NB4 (cell line): ENCODE results near the gene LRRC4C.

Experiments
- DNase-seq: peaks from one replicate; pipeline ENCODE4 v3.0.0; 2010; ENCODE audit warnings: low read depth
- H3K4me3 ChIP-seq: one replicate; pipeline ENCODE4 v1.5.1; 2011; ENCODE audit warnings: mild to moderate bottlenecking, low read depth, low read length, moderate library complexity
- CTCF ChIP-seq: IDR thresholded peaks from one replicate; pipeline ENCODE4 v1.5.1; 2012; ENCODE audit warnings: low read depth, low read length
- MYC ChIP-seq: IDR thresholded peaks from 2 replicates; pipeline ENCODE4 v1.6.1; 2011; ENCODE audit warnings: low read depth, low read length
- POLR2A ChIP-seq: IDR thresholded peaks from 2 replicates; pipeline ENCODE4 v1.6.1; 2011; ENCODE audit warnings: mild to moderate bottlenecking; ENCODE audit not compliant: insufficient read length; ENCODE audit errors: extremely low read depth
- TF ChIP-seq, protein P1 (sequence below): IDR thresholded peaks from 2 replicates; pipeline ENCODE4 v1.6.1; 2011; ENCODE audit warnings: low read depth, low read length

Gene LRRC4C

GRCh38 chr11:41446566-41446965 is 12.9 kb downstream of the LRRC4C start:
- TF ChIP-seq, protein P1, sequence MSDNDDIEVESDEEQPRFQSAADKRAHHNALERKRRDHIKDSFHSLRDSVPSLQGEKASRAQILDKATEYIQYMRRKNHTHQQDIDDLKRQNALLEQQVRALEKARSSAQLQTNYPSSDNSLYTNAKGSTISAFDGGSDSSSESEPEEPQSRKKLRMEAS: no peak
- no peak for TF ChIP-seq POLR2A
- no peak for TF ChIP-seq CTCF
- no peak for TF ChIP-seq MYC
- DNase-seq: no peak
- H3K4me3 ChIP-seq: no peak overlapping the region

DNA sequence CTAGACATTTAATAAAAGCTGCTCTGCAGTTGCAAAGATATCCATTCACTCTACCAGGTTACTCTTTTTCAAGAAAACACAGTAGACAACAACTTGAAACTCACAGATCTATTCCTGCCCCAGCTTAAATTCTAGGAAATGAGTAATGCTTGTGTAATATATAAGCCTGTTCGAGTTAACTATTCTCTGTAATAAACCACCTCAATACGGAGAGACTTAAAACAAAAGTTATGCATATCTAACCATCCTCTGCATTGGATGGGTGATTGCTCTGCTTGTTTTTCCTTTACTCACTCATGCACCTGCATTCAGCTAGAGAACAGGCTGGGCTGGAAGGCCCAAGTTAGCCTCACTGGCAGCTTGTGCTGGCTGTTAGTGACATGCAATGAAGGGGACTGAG is 13.3 kb downstream of the LRRC4C start:
- no peak for DNase-seq
- H3K4me3 ChIP-seq: no peak overlapping the region
- TF ChIP-seq MYC (no peak), POLR2A (no peak), CTCF (no peak)
- TF ChIP-seq, protein P1: no peak

GRCh38 chr11:41437006-41437490 is 22.4 kb downstream of the LRRC4C start:
- TF ChIP-seq, protein P1: no peak
- TF ChIP-seq CTCF (no peak), MYC (no peak), POLR2A (no peak)
- DNase-seq: no peak
- H3K4me3 ChIP-seq: no peak overlapping the region

GRCh38 chr11:41435531-41435930 is 23.9 kb downstream of the LRRC4C start:
- TF ChIP-seq CTCF (no peak), POLR2A (no peak), MYC (no peak)
- TF ChIP-seq, protein P1: no peak
- no peak overlapping the region for H3K4me3 ChIP-seq
- no peak for DNase-seq

GRCh38 chr11:41431784-41432183 is 27.7 kb downstream of the LRRC4C start:
- DNase-seq: peak; percentile 7
- TF ChIP-seq CTCF (peak; percentile 28), POLR2A (no peak)
- no peak overlapping the region for H3K4me3 ChIP-seq

DNA sequence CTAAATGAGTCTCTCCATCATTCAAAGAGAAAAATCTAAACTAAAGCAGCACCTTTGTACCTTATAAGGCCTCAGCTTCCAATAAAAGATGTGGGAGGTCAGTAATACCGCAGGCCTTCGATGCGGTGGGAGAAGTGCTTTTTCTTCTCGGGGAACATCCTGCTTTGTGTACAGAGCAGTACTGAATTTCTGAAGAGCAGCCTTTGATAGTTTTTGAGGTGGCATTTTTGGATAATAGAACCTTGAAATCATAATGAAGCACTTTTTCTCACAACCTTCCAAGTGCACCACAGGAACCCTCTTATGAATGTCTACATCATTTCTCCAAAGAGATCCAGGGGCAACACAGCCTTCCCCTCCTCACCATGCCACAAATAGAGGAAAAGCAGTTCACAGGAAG is 39.6 kb downstream of the LRRC4C start:
- TF ChIP-seq, protein P1: no peak
- TF ChIP-seq MYC (no peak), POLR2A (no peak)
- no peak overlapping the region for H3K4me3 ChIP-seq

More for the DNA sequence above, 39.6 kb downstream of the LRRC4C start:
- DNase-seq: no peak
